D721Med (cell line): ENCODE measurements around the gene DENND4B.
"Not testable (repeated sequence)": the region's sequence is repeated elsewhere in the genome, so short reads cannot be mapped to it uniquely, and the experiment has no call there.

ENCODE experiments used
- DNase-seq: peaks from one replicate; pipeline ENCODE4 v3.0.0; 2011; ENCODE audit warnings: low spot score; ENCODE audit not compliant: insufficient read length
- FAIRE-seq: peaks from 2 replicates; lab custom pipeline; 2011; peaks lifted over from hg19 to GRCh38; lab: Jason Lieb, UNC
- CTCF ChIP-seq: IDR thresholded peaks from 2 replicates; pipeline ENCODE4 v1.5.1; 2012; ENCODE audit warnings: mild to moderate bottlenecking, control low read depth; ENCODE audit not compliant: insufficient read depth; ENCODE audit errors: missing control alignments

DENND4B gene

GRCh38 chr1:153908071-153908470 lies 38.4 kb downstream of the DENND4B start:
- no peak for TF ChIP-seq CTCF
- no peak for FAIRE-seq

GRCh38 chr1:153907134-153907533 lies 39.4 kb downstream of the DENND4B start:
- FAIRE-seq, result no peak
- no peak for DNase-seq
- TF ChIP-seq CTCF, result no peak

More at GRCh38 chr1:153908071-153908470, 38.4 kb downstream of the DENND4B start:
- DNase-seq, result no peak

- FAIRE-seq (no peak), DNase-seq (no peak)
- TF ChIP-seq CTCF, result no peak
Observed at GRCh38 chr1:153906396-153906795, 40.1 kb downstream of the DENND4B start.

- not testable (repeated sequence) for DNase-seq, FAIRE-seq
Observed at GRCh38 chr1:153905908-153906307, 40.6 kb downstream of the DENND4B start.

GRCh38 chr1:153903841-153904455 lies 42.6 kb downstream of the DENND4B start:
- DNase-seq, result no peak
- FAIRE-seq, result no peak
- TF ChIP-seq CTCF, result no peak

- FAIRE-seq, result no peak
Observed at GRCh38 chr1:153899509-153899908, 47.0 kb downstream of the DENND4B start.

GRCh38 chr1:153895866-153896265 lies 50.7 kb downstream of the DENND4B start:
- not testable (repeated sequence) for DNase-seq, FAIRE-seq

More at GRCh38 chr1:153899509-153899908, 47.0 kb downstream of the DENND4B start:
- TF ChIP-seq CTCF, result no peak
- DNase-seq, result no peak

- FAIRE-seq, result not testable (repeated sequence)
Observed at GRCh38 chr1:153891042-153891441, 55.5 kb downstream of the DENND4B start.

GRCh38 chr1:153888533-153888932 lies 58.0 kb downstream of the DENND4B start:
- no peak for DNase-seq
- TF ChIP-seq CTCF, result no peak
- peak; percentile 75 for FAIRE-seq

More at GRCh38 chr1:153891042-153891441, 55.5 kb downstream of the DENND4B start:
- DNase-seq, result not testable (repeated sequence)
